H1 (cell line): ENCODE data around the gene ZNF516. TPM values are rescaled to one million over a fixed set of nuclear protein-coding genes. Genes with fewer than 3 reads are reported as not detected.

ENCODE experiments used
- CTCF ChIA-PET: fragments of 300-600 bp; sonication (Branson Sonifier 250); formaldehyde crosslinking; loops from one replicate; lab custom pipeline; 2021; ENCODE audit not compliant: partially characterized antibody; lab: Charles Lee
- POLR2A ChIA-PET: fragments of 300-600 bp; sonication (Branson Sonifier 250); formaldehyde crosslinking; loops from one replicate; lab custom pipeline; 2021; ENCODE audit warnings: inconsistent platforms; ENCODE audit not compliant: partially characterized antibody; lab: Charles Lee
- DNase-seq, 2 experiments: peaks; one replicate each; pipeline versions ENCODE4 v3.0.0 to v3.0.0-alpha.2; 2010 to 2022; ENCODE audit warnings: low spot score in 2 of 2, low read depth in 1 of 2, mixed read lengths in 1 of 2
- FAIRE-seq: peaks from 2 replicates; lab custom pipeline; 2011; peaks lifted over from hg19 to GRCh38; lab: Jason Lieb, UNC
- H2AFZ ChIP-seq: 2 replicates; pipeline ENCODE4 v1.8.1; 2012; ENCODE audit warnings: low read length, inconsistent platforms
- H2AK5ac ChIP-seq: 2 replicates; pipeline ENCODE4 v1.6.1; 2013; ENCODE audit warnings: low read depth, low read length
- H2BK120ac ChIP-seq: replicated peaks from 2 replicates; pipeline ENCODE3; 2013; ENCODE audit warnings: low read depth, low read length, inconsistent platforms
- H2BK12ac ChIP-seq: 2 replicates; pipeline ENCODE4 v1.6.1; 2013; ENCODE audit warnings: low read depth, low read length
- H2BK15ac ChIP-seq: 2 replicates; pipeline ENCODE4 v1.6.1; 2013; ENCODE audit warnings: low read length
- H2BK20ac ChIP-seq: 2 replicates; pipeline ENCODE4 v1.6.1; 2013; ENCODE audit warnings: low read length
- H2BK5ac ChIP-seq: 2 replicates; pipeline ENCODE4 v1.6.1; 2013; ENCODE audit warnings: low read depth, low read length
- H3K14ac ChIP-seq: 2 replicates; pipeline ENCODE4 v1.6.1; 2013; ENCODE audit warnings: inconsistent platforms; ENCODE audit not compliant: insufficient read length
- H3K18ac ChIP-seq: 2 replicates; pipeline ENCODE4 v1.6.1; 2013; ENCODE audit warnings: low read length; ENCODE audit errors: extremely low read depth
- H3K23ac ChIP-seq: 2 replicates; pipeline ENCODE4 v1.6.1; 2013; ENCODE audit warnings: inconsistent platforms; ENCODE audit not compliant: insufficient read length
- H3K23me2 ChIP-seq: 2 replicates; pipeline ENCODE4 v1.6.1; 2013; ENCODE audit warnings: low read depth, low read length
- H3K27ac ChIP-seq: 2 replicates; pipeline ENCODE4 v1.6.1; 2011; ENCODE audit warnings: low read depth, low read length, inconsistent platforms
- H3K27me3 ChIP-seq, 4 experiments: replicated peaks in 1 of 4; 1 replicate in 1 of 4; 2 replicates in 3 of 4; pipeline versions ENCODE4 v1.6.1 to v1.8.1; 2011 to 2013; ENCODE audit warnings: low read length in 3 of 4, mild to moderate bottlenecking in 3 of 4, inconsistent platforms in 2 of 4, mixed read lengths in 2 of 4, moderate library complexity in 1 of 4; ENCODE audit not compliant: control insufficient read depth in 3 of 4, insufficient read depth in 3 of 4; ENCODE audit errors: extremely low read depth in 1 of 4
- H3K36me3 ChIP-seq, 4 experiments: 2 replicates each; pipeline versions ENCODE4 v1.6.1 to v1.8.1; 2011 to 2013; ENCODE audit warnings: mild to moderate bottlenecking in 4 of 4, low read length in 3 of 4, moderate library complexity in 2 of 4, control low read depth in 1 of 4, inconsistent platforms in 1 of 4; ENCODE audit not compliant: insufficient read depth in 4 of 4, control insufficient read depth in 2 of 4
- H3K4ac ChIP-seq: replicated peaks from 2 replicates; pipeline ENCODE3; 2013; ENCODE audit warnings: low read length, low read depth, mixed read lengths, inconsistent platforms; ENCODE audit not compliant: insufficient read length
- H3K4me1 ChIP-seq, 4 experiments: replicated peaks in 1 of 4; 1 replicate in 1 of 4; 2 replicates in 3 of 4; pipeline versions ENCODE4 v1.6.1 to v1.8.1; 2011 to 2013; ENCODE audit warnings: low read length in 3 of 4, inconsistent platforms in 2 of 4, mixed read lengths in 1 of 4; ENCODE audit not compliant: insufficient read depth in 4 of 4, control insufficient read depth in 3 of 4
- H3K4me2 ChIP-seq, 2 experiments: 2 replicates each; pipeline versions ENCODE4 v1.6.1 to v1.8.1; 2011 to 2013; ENCODE audit warnings: low read depth in 2 of 2, low read length in 2 of 2, control low read depth in 1 of 2, inconsistent platforms in 1 of 2, mild to moderate bottlenecking in 1 of 2; ENCODE audit not compliant: insufficient read depth in 1 of 2
- H3K4me3 ChIP-seq, 4 experiments: fragments of 200-600, 300-600 bp in 1 of 4; sonication (generic), shearing (Covaris generic), sonication (Bioruptor Twin) in 1 of 4; 2 replicates each; pipeline versions ENCODE4 v1.5.1 to v1.8.1; 2011 to 2016; ENCODE audit warnings: low read length in 4 of 4, low read depth in 3 of 4, control low read depth in 2 of 4, inconsistent platforms in 2 of 4, mild to moderate bottlenecking in 2 of 4, mixed read lengths in 1 of 4, moderate library complexity in 1 of 4; ENCODE audit not compliant: insufficient read depth in 2 of 4; ENCODE audit errors: extremely low read depth in 1 of 4
- H3K56ac ChIP-seq: replicated peaks from 2 replicates; pipeline ENCODE3; 2013; ENCODE audit warnings: low read depth, mild to moderate bottlenecking, mixed read lengths, low read length, inconsistent platforms; ENCODE audit not compliant: insufficient read length
- H3K79me1 ChIP-seq: 2 replicates; pipeline ENCODE4 v1.6.1; 2013; ENCODE audit warnings: low read depth, low read length, control low read depth
- H3K79me2 ChIP-seq, 2 experiments: 2 replicates each; pipeline versions ENCODE4 v1.6.1 to v1.8.1; 2012 to 2013; ENCODE audit warnings: low read length in 2 of 2, mild to moderate bottlenecking in 2 of 2, inconsistent platforms in 1 of 2; ENCODE audit not compliant: insufficient read depth in 2 of 2, control insufficient read depth in 1 of 2
- H3K9ac ChIP-seq, 4 experiments: replicated peaks in 1 of 4; 1 replicate in 1 of 4; 2 replicates in 3 of 4; pipeline versions ENCODE4 v1.6.1 to v1.8.1; 2011 to 2013; ENCODE audit warnings: low read depth in 3 of 4, low read length in 3 of 4, control low read depth in 2 of 4, mild to moderate bottlenecking in 2 of 4, moderate library complexity in 2 of 4, inconsistent platforms in 1 of 4; ENCODE audit errors: extremely low read depth in 1 of 4
- H3K9me3 ChIP-seq, 2 experiments: 2 replicates each; pipeline versions ENCODE4 v1.6.1 to v1.8.1; 2012 to 2013; ENCODE audit warnings: mild to moderate bottlenecking in 2 of 2, moderate library complexity in 2 of 2, control low read depth in 1 of 2, inconsistent platforms in 1 of 2, low read depth in 1 of 2, low read length in 1 of 2, mixed read lengths in 1 of 2; ENCODE audit not compliant: insufficient read depth in 2 of 2
- H4K20me1 ChIP-seq, 2 experiments: replicated peaks in 1 of 2; 2 replicates each; pipeline versions ENCODE3 to v1.8.1; 2011 to 2013; ENCODE audit warnings: inconsistent platforms in 2 of 2, low read length in 2 of 2, mild to moderate bottlenecking in 1 of 2; ENCODE audit not compliant: insufficient read depth in 2 of 2, control insufficient read depth in 1 of 2
- H4K5ac ChIP-seq: 2 replicates; pipeline ENCODE4 v1.6.1; 2013; ENCODE audit warnings: low read length, low read depth, mixed read lengths, inconsistent platforms; ENCODE audit not compliant: insufficient read length
- H4K8ac ChIP-seq: 2 replicates; pipeline ENCODE4 v1.8.0; 2013; ENCODE audit warnings: mild to moderate bottlenecking, moderate library complexity, low read length, inconsistent platforms; ENCODE audit not compliant: insufficient read depth; ENCODE audit errors: extremely low read depth
- H4K91ac ChIP-seq: replicated peaks from 2 replicates; pipeline ENCODE3; 2013; ENCODE audit warnings: low read length, mixed read lengths, inconsistent platforms; ENCODE audit not compliant: insufficient read length
- ASH2L ChIP-seq: fragments of 200-600, 300-600 bp; sonication (generic); IDR thresholded peaks from one replicate; pipeline ENCODE4 v1.7.1; 2017; ENCODE audit warnings: low read length
- BRCA1 ChIP-seq: IDR thresholded peaks from 2 replicates; pipeline ENCODE4 v1.6.1; 2012; ENCODE audit warnings: low read depth, low read length, improper control_type of control experiment
- CHD2 ChIP-seq: IDR thresholded peaks from 2 replicates; pipeline ENCODE4 v1.6.1; 2012; ENCODE audit warnings: low read length, improper control_type of control experiment
- CREB1 ChIP-seq: IDR thresholded peaks from 2 replicates; pipeline ENCODE4 v1.6.1; 2012; ENCODE audit warnings: inconsistent platforms
- EZH2 ChIP-seq: fragments of 200-600 bp; sonication (generic); IDR thresholded peaks from 2 replicates; pipeline ENCODE4 v1.7.1; 2012; ENCODE audit warnings: low read depth, mild to moderate bottlenecking, moderate library complexity, low read length, inconsistent platforms; ENCODE audit not compliant: severe bottlenecking
- KDM1A ChIP-seq: fragments of 200-600, 300-600 bp; sonication (generic); IDR thresholded peaks from 2 replicates; pipeline ENCODE4 v1.7.1; 2016; ENCODE audit warnings: mild to moderate bottlenecking, low read length, borderline replicate concordance
- MAFK ChIP-seq: IDR thresholded peaks from 2 replicates; pipeline ENCODE4 v1.6.1; 2012; ENCODE audit warnings: low read depth, mild to moderate bottlenecking, improper control_type of control experiment, low read length
- RAD21 ChIP-seq, 2 experiments: IDR thresholded peaks in 1 of 2; conservative IDR thresholded peaks in 1 of 2; 2 replicates each; pipeline ENCODE4 v1.6.1; 2011; ENCODE audit warnings: low read depth in 2 of 2, low read length in 2 of 2, improper control_type of control experiment in 1 of 2, inconsistent platforms in 1 of 2, mild to moderate bottlenecking in 1 of 2, moderate library complexity in 1 of 2
- RBBP5 ChIP-seq: IDR thresholded peaks from 2 replicates; pipeline ENCODE4 v1.7.1; 2012; ENCODE audit warnings: low read depth, mild to moderate bottlenecking, inconsistent platforms, low read length, moderate library complexity, borderline replicate concordance
- RFX5 ChIP-seq: IDR thresholded peaks from 2 replicates; pipeline ENCODE4 v1.6.1; 2011; ENCODE audit warnings: low read depth, low read length, improper control_type of control experiment, borderline replicate concordance
- SP1 ChIP-seq: IDR thresholded peaks from 2 replicates; pipeline ENCODE4 v1.6.1; 2011; ENCODE audit warnings: low read depth, low read length
- SP4 ChIP-seq: IDR thresholded peaks from 2 replicates; pipeline ENCODE4 v1.6.1; 2012; ENCODE audit warnings: low read length, inconsistent platforms
- SUZ12 ChIP-seq: fragments of 200-600 bp; sonication (generic); IDR thresholded peaks from 2 replicates; pipeline ENCODE4 v1.6.1; 2012; ENCODE audit warnings: mild to moderate bottlenecking, inconsistent platforms, low read length, moderate library complexity, mixed read lengths
- TAF1 ChIP-seq: IDR thresholded peaks from 2 replicates; pipeline ENCODE4 v1.6.1; 2011; ENCODE audit warnings: mild to moderate bottlenecking, low read depth, low read length
- TEAD4 ChIP-seq: IDR thresholded peaks from 2 replicates; pipeline ENCODE4 v1.6.1; 2012; ENCODE audit warnings: low read depth, low read length, inconsistent platforms, mixed read lengths
- YY1 ChIP-seq: IDR thresholded peaks from 2 replicates; pipeline ENCODE4 v1.6.1; 2011; ENCODE audit warnings: low read depth, mild to moderate bottlenecking, low read length
- WGBS, 2 experiments: shearing (Covaris generic) in 1 of 2; methylation state at CpG; one replicate each; pipeline versions ENCODE4 v1.1.6 to v1.1.7; 2013 to 2015; ENCODE audit warnings: low lambda C conversion rate in 2 of 2, mixed read lengths in 2 of 2, inconsistent platforms in 1 of 2, low coverage in 1 of 2, missing lambda C conversion rate in 1 of 2; ENCODE audit not compliant: insufficient replicate concordance in 2 of 2, insufficient coverage in 1 of 2, insufficient read length in 1 of 2; ENCODE audit errors: extremely low coverage in 1 of 2, missing lambda C conversion rate in 1 of 2; 5-methylcytosine and 5-hydroxymethylcytosine counted together
- polyA plus RNA-seq, 7 experiments: library from polyadenylated mRNA; depleted of rRNA in 3 of 7; stranded (reverse) in 5 of 7; unstranded in 2 of 7; fragments of >200 nt in 5 of 7; fragments of 200-250 nt in 2 of 7; gene quantifications; 1 replicate in 5 of 7; 2 replicates in 1 of 7; 4 replicates in 1 of 7; pipeline versions ENCODE4 v1.2.1 to v1.2.3, GENCODE V29; 2011 to 2013; ENCODE audit warnings: missing spikeins in 2 of 7, mixed read lengths in 2 of 7
- total RNA-seq: library from RNA; stranded (reverse); fragmentation: NEBNext Ultra II Directional; extraction: Animal tissue kit (Norgen Biotek cat#: 25700); gene quantifications from 2 replicates; pipeline ENCODE4 v1.2.1, GENCODE V29; 2021

The ZNF516 gene
- total and polyA plus RNA-seq, 2 of the 8 experiments (the other 6 are each of a cell fraction or from before 2014, with no cell fraction given), result 7.3 to 17.0 TPM

DNA sequence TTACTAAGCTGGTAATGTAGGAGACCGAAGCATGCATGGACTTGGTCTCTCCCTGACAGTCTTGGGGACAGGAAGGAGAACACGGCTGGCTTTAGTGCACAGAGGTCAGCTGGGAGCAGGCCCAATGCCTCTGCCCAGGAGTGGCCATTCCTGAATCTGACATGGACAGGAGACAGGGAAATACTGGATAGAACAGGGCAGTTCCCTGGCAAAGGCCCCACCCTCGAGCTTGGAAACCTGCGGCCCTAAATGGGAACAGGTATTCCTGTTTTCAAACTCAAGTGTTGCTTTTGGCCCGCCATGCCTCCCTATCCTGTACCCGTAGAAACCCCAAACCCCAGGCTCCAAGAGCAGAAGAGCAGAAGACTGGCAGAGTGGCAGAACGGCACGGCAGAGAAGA is 107.4 kb downstream of the ZNF516 start:
- no peak overlapping the region for H2BK120ac ChIP-seq
- H3K56ac ChIP-seq, result no peak overlapping the region
- H4K20me1 ChIP-seq, result peaks cover 0 to 3% of the 10 kb centered on the region in 2 experiments
- H3K23me2 ChIP-seq, result peaks cover 5% of the 10 kb centered on the region; the same call in 1 of the 2 replicates
- H2BK20ac ChIP-seq, result no peak overlapping the region
- H3K4me1 ChIP-seq, result peaks cover 0 to 6% (median 1%) of the 10 kb centered on the region in 4 experiments; a peak in 3 of 7 replicates
- no peak overlapping the region for H3K4me3 ChIP-seq
- H3K79me1 ChIP-seq, result peaks cover 7% of the 10 kb centered on the region
- no peaks in the 10 kb centered on the region for H3K27me3 ChIP-seq
- H4K91ac ChIP-seq, result no peak overlapping the region
- no peak overlapping the region for H4K5ac ChIP-seq
- DNase-seq (no peak), FAIRE-seq (no peak)
- ChIA-PET POLR2A (no interaction called here), CTCF (interaction anchor here (1.0 to 6.0 kb wide), 5 partner anchors 11 to 323 kb away, joined by 3 to 57 read pairs (median 4); no protein-coding TSS in a partner anchor)
- H2AK5ac ChIP-seq, result no peak overlapping the region
- no peak overlapping the region for H3K4ac ChIP-seq
- H3K18ac ChIP-seq, result no peak overlapping the region
- H3K79me2 ChIP-seq, result peaks cover 0 to 18% of the 10 kb centered on the region in 2 experiments; a peak in 2 of 4 replicates
- no peak overlapping the region for H2AFZ ChIP-seq
- H3K4me2 ChIP-seq, result no peak overlapping the region
- WGBS, 2 experiments, result 98% methylated on average over 8 of the region's 8 CpGs; no CpG with 5 or more reads in 1 of the 2 experiments
- H3K36me3 ChIP-seq, result no peaks in the 10 kb centered on the region
- no peak overlapping the region for H3K23ac ChIP-seq
- 0 out of 4 replicates have a peak, but pooled peaks cover 0 to 3% of the 10 kb centered on the region in 2 experiments for H3K9me3 ChIP-seq
- H3K14ac ChIP-seq, result no peak overlapping the region
- no peak overlapping the region for H4K8ac ChIP-seq
- no peak overlapping the region for H2BK5ac ChIP-seq
- no peak overlapping the region for H3K27ac ChIP-seq
- H2BK15ac ChIP-seq, result no peak overlapping the region
- no peak overlapping the region for H2BK12ac ChIP-seq
- no peak overlapping the region for H3K9ac ChIP-seq
- TF ChIP-seq TEAD4, result no peak
- TF ChIP-seq SP1, result no peak
- TF ChIP-seq ASH2L, result no peak
- no peak for TF ChIP-seq CHD2
- TF ChIP-seq KDM1A, result no peak
- TF ChIP-seq RAD21 (IDR thresholded peaks at IDR 0.05 in 1 of 2, conservative IDR thresholded peaks at IDR 0.05 in 1 of 2; ENCODE audit: low read depth in 2 of 2, low read length in 2 of 2), result no peak
- TF ChIP-seq CREB1, result no peak
- no peak for TF ChIP-seq RFX5
- TF ChIP-seq SUZ12, result no peak
- no peak for TF ChIP-seq YY1
- TF ChIP-seq RBBP5, result no peak
- no peak for TF ChIP-seq MAFK
- TF ChIP-seq TAF1, result no peak
- no peak for TF ChIP-seq SP4
- TF ChIP-seq EZH2, result no peak
- TF ChIP-seq BRCA1, result no peak
